Measurements from ENCODE around the gene AP2A2.

DNA sequence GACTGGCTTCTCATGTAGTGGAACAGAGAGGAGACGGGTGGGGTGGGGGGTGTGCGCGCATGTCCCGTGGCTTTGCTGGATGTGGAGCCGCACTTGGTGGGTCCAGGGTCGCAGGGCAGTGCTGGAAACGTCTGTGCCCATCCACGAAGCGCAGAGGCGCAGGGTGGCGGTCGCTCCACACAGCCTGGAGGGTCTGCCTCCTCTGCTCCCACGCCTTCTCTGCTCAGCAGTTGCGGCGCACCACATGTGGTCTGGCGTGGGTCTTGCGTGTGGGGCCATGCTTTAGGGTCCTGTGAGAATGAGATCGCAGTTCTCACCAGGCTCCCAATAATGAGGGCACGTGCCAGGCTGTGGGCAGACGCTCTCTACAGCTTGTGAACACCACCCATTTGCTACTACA, 60.2 kb downstream of the AP2A2 start:
- TF ChIP-seq POLR2A (IDR thresholded peaks at IDR 0.05; ENCODE audit: borderline replicate concordance, extremely low read depth, insufficient read depth, insufficient read length) (no peak), JUND (IDR thresholded peaks at IDR 0.05) (no peak), TCF7L2 (IDR thresholded peaks at IDR 0.05; ENCODE audit: borderline replicate concordance, extremely low read depth, insufficient read depth, insufficient read length) (no peak), SIN3A (IDR thresholded peaks at IDR 0.05; ENCODE audit: low read depth) (no peak), ATF3 (IDR thresholded peaks at IDR 0.05) (no peak)
- TF ChIP-seq, protein P1, sequence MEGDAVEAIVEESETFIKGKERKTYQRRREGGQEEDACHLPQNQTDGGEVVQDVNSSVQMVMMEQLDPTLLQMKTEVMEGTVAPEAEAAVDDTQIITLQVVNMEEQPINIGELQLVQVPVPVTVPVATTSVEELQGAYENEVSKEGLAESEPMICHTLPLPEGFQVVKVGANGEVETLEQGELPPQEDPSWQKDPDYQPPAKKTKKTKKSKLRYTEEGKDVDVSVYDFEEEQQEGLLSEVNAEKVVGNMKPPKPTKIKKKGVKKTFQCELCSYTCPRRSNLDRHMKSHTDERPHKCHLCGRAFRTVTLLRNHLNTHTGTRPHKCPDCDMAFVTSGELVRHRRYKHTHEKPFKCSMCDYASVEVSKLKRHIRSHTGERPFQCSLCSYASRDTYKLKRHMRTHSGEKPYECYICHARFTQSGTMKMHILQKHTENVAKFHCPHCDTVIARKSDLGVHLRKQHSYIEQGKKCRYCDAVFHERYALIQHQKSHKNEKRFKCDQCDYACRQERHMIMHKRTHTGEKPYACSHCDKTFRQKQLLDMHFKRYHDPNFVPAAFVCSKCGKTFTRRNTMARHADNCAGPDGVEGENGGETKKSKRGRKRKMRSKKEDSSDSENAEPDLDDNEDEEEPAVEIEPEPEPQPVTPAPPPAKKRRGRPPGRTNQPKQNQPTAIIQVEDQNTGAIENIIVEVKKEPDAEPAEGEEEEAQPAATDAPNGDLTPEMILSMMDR (IDR thresholded peaks at IDR 0.05 in 2 of 3, conservative IDR thresholded peaks at IDR 0.05 in 1 of 3; ENCODE audit: borderline replicate concordance in 1 of 3, insufficient read depth in 1 of 3, low read depth in 2 of 3, low read length in 2 of 3), result no peak
